Endothelial cell of umbilical vein (primary cell): Measurements from ENCODE around the gene TRABD2A. TPM values are rescaled to one million over a fixed set of nuclear protein-coding genes. Genes with fewer than 3 reads are reported as not detected.
"Not testable (repeated sequence)": the region's sequence is repeated elsewhere in the genome, so short reads cannot be mapped to it uniquely, and the experiment has no call there.

Experiments used
- BruUV-seq: library from RNA; stranded (reverse); fragments of 400-500 nt; replicated peaks from 2 replicates; lab custom pipeline; 2021; lab: Mats Ljungman, UMichigan
- CTCF ChIA-PET: fragments of 300-600, 350-600 bp; sonication (Branson Sonifier 250); formaldehyde crosslinking; loops from one replicate; lab custom pipeline; 2021; ENCODE audit warnings: antibody characterized with exemption, inconsistent platforms; lab: Charles Lee
- POLR2A ChIA-PET: fragments of 300-600, 350-600 bp; sonication (Branson Sonifier 250); formaldehyde crosslinking; loops from one replicate; lab custom pipeline; 2021; ENCODE audit warnings: antibody characterized with exemption, inconsistent platforms; lab: Charles Lee
- DNase-seq: peaks from one replicate; pipeline ENCODE4 v3.0.0-alpha.2; 2011; ENCODE audit warnings: low read depth, low spot score
- FAIRE-seq: peaks from 2 replicates; lab custom pipeline; 2011; peaks lifted over from hg19 to GRCh38; lab: Jason Lieb, UNC
- H2AFZ ChIP-seq: 2 replicates; pipeline ENCODE4 v1.6.0; 2012; ENCODE audit warnings: low read depth, low read length, control low read depth, inconsistent platforms
- H3K27ac ChIP-seq: 2 replicates; pipeline ENCODE4 v1.5.1; 2011; ENCODE audit warnings: low read depth, mild to moderate bottlenecking, control low read depth, low read length, moderate library complexity; ENCODE audit not compliant: insufficient read depth
- H3K27me3 ChIP-seq, 2 experiments: 2 replicates each; pipeline versions ENCODE4 v1.6.0 to v1.6.1; 2011; ENCODE audit warnings: low read length in 2 of 2, mixed read lengths in 1 of 2; ENCODE audit not compliant: control insufficient read depth in 2 of 2, insufficient read depth in 2 of 2
- H3K36me3 ChIP-seq, 2 experiments: 2 replicates in 1 of 2; 3 replicates in 1 of 2; pipeline ENCODE4 v1.5.1; 2011; ENCODE audit warnings: low read length in 2 of 2, mild to moderate bottlenecking in 1 of 2, moderate library complexity in 1 of 2; ENCODE audit not compliant: control insufficient read depth in 2 of 2, insufficient read depth in 2 of 2; ENCODE audit errors: extremely low read depth in 1 of 2
- H3K4me1 ChIP-seq: 3 replicates; pipeline ENCODE4 v1.5.1; 2011; ENCODE audit warnings: mild to moderate bottlenecking, low read length; ENCODE audit not compliant: control insufficient read depth, insufficient read depth; ENCODE audit errors: extremely low read depth
- H3K4me2 ChIP-seq: 2 replicates; pipeline ENCODE4 v1.6.1; 2011; ENCODE audit warnings: low read length, control low read depth, mixed read lengths; ENCODE audit not compliant: insufficient read depth
- H3K4me3 ChIP-seq, 3 experiments: fragments of 200-600 bp in 1 of 3; sonication (generic), shearing (Covaris generic) in 1 of 3; replicated peaks in 1 of 3; 2 replicates each; pipeline ENCODE4 v1.5.1; 2011 to 2016; ENCODE audit warnings: control low read depth in 3 of 3, low read length in 3 of 3, mild to moderate bottlenecking in 2 of 3, inconsistent platforms in 1 of 3, low read depth in 1 of 3, moderate library complexity in 1 of 3; ENCODE audit not compliant: insufficient read depth in 1 of 3
- H3K79me2 ChIP-seq: 2 replicates; pipeline ENCODE4 v1.6.0; 2012; ENCODE audit warnings: low read length, inconsistent platforms; ENCODE audit not compliant: control insufficient read depth, insufficient read depth
- H3K9ac ChIP-seq: replicated peaks from 2 replicates; pipeline ENCODE3; 2011; ENCODE audit warnings: low read length, control low read depth; ENCODE audit not compliant: insufficient read depth; ENCODE audit errors: extremely low read depth
- H3K9me1 ChIP-seq: replicated peaks from 3 replicates; pipeline ENCODE4 v1.6.0; 2011; ENCODE audit warnings: mild to moderate bottlenecking, low read length; ENCODE audit not compliant: control insufficient read depth, insufficient read depth; ENCODE audit errors: extremely low read depth
- H3K9me3 ChIP-seq: replicated peaks from 2 replicates; pipeline ENCODE4 v1.5.1; 2012; ENCODE audit warnings: low read length, inconsistent platforms; ENCODE audit not compliant: control insufficient read depth, insufficient read depth
- H4K20me1 ChIP-seq: replicated peaks from 2 replicates; pipeline ENCODE3; 2011; ENCODE audit warnings: mild to moderate bottlenecking, low read length; ENCODE audit not compliant: control insufficient read depth, insufficient read depth; ENCODE audit errors: extremely low read depth
- EZH2 ChIP-seq: IDR thresholded peaks from 2 replicates; pipeline ENCODE4 v1.6.1; 2012; ENCODE audit warnings: borderline replicate concordance, low read depth, mild to moderate bottlenecking, moderate library complexity, low read length, inconsistent platforms; ENCODE audit not compliant: severe bottlenecking
- FOS ChIP-seq: IDR thresholded peaks from 2 replicates; pipeline ENCODE4 v1.6.1; 2011; ENCODE audit warnings: mild to moderate bottlenecking, low read length, moderate library complexity, borderline replicate concordance; ENCODE audit not compliant: insufficient read depth
- GATA2 ChIP-seq: IDR thresholded peaks from 2 replicates; pipeline ENCODE4 v1.7.0; 2011; ENCODE audit warnings: low read depth, mild to moderate bottlenecking, moderate library complexity, mixed read lengths, low read length; ENCODE audit not compliant: insufficient read length, insufficient read depth
- JUN ChIP-seq: IDR thresholded peaks from 2 replicates; pipeline ENCODE4 v1.6.1; 2011; ENCODE audit warnings: borderline replicate concordance, low read depth; ENCODE audit not compliant: insufficient read length, insufficient read depth
- MYC ChIP-seq: IDR thresholded peaks from one replicate; pipeline ENCODE4 v1.6.1; 2011; ENCODE audit warnings: mild to moderate bottlenecking, low read depth, low read length
- POLR2A ChIP-seq: IDR thresholded peaks from 2 replicates; pipeline ENCODE4 v1.6.1; 2012; ENCODE audit warnings: low read depth, mild to moderate bottlenecking, control low read depth, low read length
- POLR2AphosphoS5 ChIP-seq: IDR thresholded peaks from 2 replicates; pipeline ENCODE4 v1.6.1; 2012; ENCODE audit warnings: low read depth, mild to moderate bottlenecking, control low read depth, low read length, moderate library complexity; ENCODE audit not compliant: insufficient read depth
- dilution Hi-C: fragments of 300-500 bp; cut with MboI; formaldehyde crosslinking; loops from one replicate; pipeline ENCODE4 v1.15.0; 2019; ENCODE audit warnings: low sequenced_read_pairs; ENCODE audit not compliant: extremely low pct_ligation_motif_present
- intact Hi-C: fragments of 100-400 bp; cut with micrococcal nuclease; formaldehyde crosslinking; loops from one replicate; pipeline ENCODE4 v1.10.0; 2022
- polyA plus RNA-seq, 4 experiments: library from polyadenylated mRNA; depleted of rRNA in 3 of 4; stranded (reverse) in 3 of 4; unstranded in 1 of 4; fragments of >200 nt; gene quantifications; 2 replicates each; pipeline versions ENCODE4 v1.2.1 to v1.2.3, GENCODE V29; 2011 to 2012; ENCODE audit warnings: missing spikeins in 1 of 4
- total RNA-seq: library from RNA; stranded (reverse); gene quantifications from 2 replicates; pipeline ENCODE4 v1.2.3, GENCODE V29; 2021
- TF ChIP-seq, protein P1 (sequence below): IDR thresholded peaks from 2 replicates; pipeline ENCODE4 v1.6.1; 2011; ENCODE audit not compliant: insufficient read depth, insufficient read length
- TF ChIP-seq, protein P2 (sequence below), 2 donors: IDR thresholded peaks; 1 replicate in 1 of 2; 2 replicates in 1 of 2; pipeline ENCODE4 v1.5.1; 2011; ENCODE audit warnings: low read length in 2 of 2, mild to moderate bottlenecking in 2 of 2, moderate library complexity in 2 of 2, control low read depth in 1 of 2, inconsistent platforms in 1 of 2, low read depth in 1 of 2; ENCODE audit not compliant: insufficient read depth in 1 of 2; ENCODE audit errors: extremely low read depth in 1 of 2

TRABD2A gene
- total and polyA plus RNA-seq, 2 donors (not counting 3 experiments of a cell fraction or from before 2014, with no cell fraction given): 1.0 to 1.8 TPM

DNA sequence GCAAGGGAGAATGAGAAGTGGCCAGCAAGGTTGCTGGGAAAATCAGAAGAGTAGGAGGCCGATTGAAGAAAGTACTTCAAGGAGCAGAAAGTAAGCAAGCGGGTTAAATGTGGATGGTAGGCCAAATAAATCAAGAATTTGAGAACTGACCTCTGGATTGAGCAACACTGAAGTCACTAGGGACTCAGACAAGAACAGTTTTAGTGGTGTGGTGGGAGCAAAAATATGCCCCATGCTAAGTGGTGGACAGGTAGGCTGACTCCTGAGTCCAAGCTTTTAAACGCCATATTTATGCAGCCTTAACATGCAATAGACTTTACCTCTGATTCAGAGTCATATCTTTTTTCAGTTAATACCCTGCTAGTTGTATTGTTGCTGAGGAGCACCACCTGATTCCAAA lies 4.5 kb downstream of the TRABD2A start:
- Histone ChIP-seq H3K27ac (no peak overlapping the region), H3K4me3 (no peak overlapping the region), H4K20me1 (no peaks in the 10 kb centered on the region), H3K79me2 (no peaks in the 10 kb centered on the region), H3K4me1 (peaks cover 10% of the 10 kb centered on the region), H3K9ac (no peak overlapping the region), H3K9me1 (no peaks in the 10 kb centered on the region), H3K36me3 (no peaks in the 10 kb centered on the region), H2AFZ (no peak overlapping the region), H3K27me3 (peaks cover 30 to 39% of the 10 kb centered on the region in 2 experiments), H3K9me3 (no peaks in the 10 kb centered on the region), H3K4me2 (no peak overlapping the region)
- ChIA-PET CTCF (interaction anchor here (2.4 kb wide), 1 partner anchor 50 kb away, joined by 8 read pairs; no protein-coding TSS in a partner anchor), POLR2A (no interaction called here)
- dilution Hi-C loops (no loop called here), intact Hi-C loops (no loop called here)
- TF ChIP-seq POLR2A (no peak), FOS (no peak), JUN (no peak), EZH2 (no peak), MYC (no peak), POLR2AphosphoS5 (no peak), GATA2 (no peak)
- TF ChIP-seq, protein P1, sequence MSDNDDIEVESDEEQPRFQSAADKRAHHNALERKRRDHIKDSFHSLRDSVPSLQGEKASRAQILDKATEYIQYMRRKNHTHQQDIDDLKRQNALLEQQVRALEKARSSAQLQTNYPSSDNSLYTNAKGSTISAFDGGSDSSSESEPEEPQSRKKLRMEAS: no peak
- TF ChIP-seq, protein P2, sequence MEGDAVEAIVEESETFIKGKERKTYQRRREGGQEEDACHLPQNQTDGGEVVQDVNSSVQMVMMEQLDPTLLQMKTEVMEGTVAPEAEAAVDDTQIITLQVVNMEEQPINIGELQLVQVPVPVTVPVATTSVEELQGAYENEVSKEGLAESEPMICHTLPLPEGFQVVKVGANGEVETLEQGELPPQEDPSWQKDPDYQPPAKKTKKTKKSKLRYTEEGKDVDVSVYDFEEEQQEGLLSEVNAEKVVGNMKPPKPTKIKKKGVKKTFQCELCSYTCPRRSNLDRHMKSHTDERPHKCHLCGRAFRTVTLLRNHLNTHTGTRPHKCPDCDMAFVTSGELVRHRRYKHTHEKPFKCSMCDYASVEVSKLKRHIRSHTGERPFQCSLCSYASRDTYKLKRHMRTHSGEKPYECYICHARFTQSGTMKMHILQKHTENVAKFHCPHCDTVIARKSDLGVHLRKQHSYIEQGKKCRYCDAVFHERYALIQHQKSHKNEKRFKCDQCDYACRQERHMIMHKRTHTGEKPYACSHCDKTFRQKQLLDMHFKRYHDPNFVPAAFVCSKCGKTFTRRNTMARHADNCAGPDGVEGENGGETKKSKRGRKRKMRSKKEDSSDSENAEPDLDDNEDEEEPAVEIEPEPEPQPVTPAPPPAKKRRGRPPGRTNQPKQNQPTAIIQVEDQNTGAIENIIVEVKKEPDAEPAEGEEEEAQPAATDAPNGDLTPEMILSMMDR (IDR thresholded peaks at IDR 0.05; ENCODE audit: extremely low read depth in 1 of 2, insufficient read depth in 1 of 2, low read depth in 1 of 2, low read length in 2 of 2): no peak
- no TSS peak for BruUV-seq
- no peak for FAIRE-seq
- no peak for DNase-seq

DNA sequence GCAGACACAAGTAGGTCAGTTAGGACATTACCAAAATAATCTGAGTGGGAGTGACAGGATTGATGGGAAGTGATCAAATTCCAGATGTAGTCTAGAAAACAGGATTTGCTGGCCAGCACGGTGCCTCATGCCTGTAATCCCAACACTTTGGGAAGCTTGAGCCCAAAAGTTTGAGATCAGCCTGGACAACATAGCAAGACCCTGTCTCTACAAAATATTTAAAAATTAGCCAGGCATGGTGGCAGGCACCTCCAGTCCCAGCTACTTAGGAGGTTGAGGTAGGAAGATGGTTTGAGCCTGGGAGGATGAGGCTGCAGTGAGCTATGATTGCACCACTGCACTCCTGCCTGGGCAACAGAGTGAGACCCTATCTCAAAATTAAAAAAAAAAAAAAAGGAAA lies 5.3 kb downstream of the TRABD2A start:
- CTCF ChIA-PET: not testable (repeated sequence)

More for the DNA sequence above, 5.3 kb downstream of the TRABD2A start:
- DNase-seq, H3K79me2 ChIP-seq, FAIRE-seq, H3K4me2 ChIP-seq, H3K36me3 ChIP-seq, H4K20me1 ChIP-seq, dilution Hi-C loops, H3K9me3 ChIP-seq, H2AFZ ChIP-seq, H3K9me1 ChIP-seq, H3K4me3 ChIP-seq, BruUV-seq, H3K9ac ChIP-seq, H3K27ac ChIP-seq, intact Hi-C loops, POLR2A ChIA-PET, H3K4me1 ChIP-seq: not testable (repeated sequence)
- peaks cover 25 to 33% of the 10 kb centered on the region in 2 experiments for H3K27me3 ChIP-seq
